BJ (cell line): ENCODE measurements around the gene NINL. TPM values are rescaled to one million over a fixed set of nuclear protein-coding genes. Genes with fewer than 3 reads are reported as not detected.

Source experiments
- CTCF ChIA-PET: fragments of 350-600 bp; formaldehyde crosslinking; extraction: SDS; loops from one replicate; lab custom pipeline; 2021; ENCODE audit warnings: antibody characterized with exemption, inconsistent platforms; lab: Yijun Ruan, JAX
- POLR2A ChIA-PET: fragments of 300-600 bp; sonication (Branson Sonifier 250); formaldehyde crosslinking; extraction: SDS; loops from one replicate; lab custom pipeline; 2021; ENCODE audit warnings: antibody characterized with exemption; lab: Charles Lee
- DNase-seq: peaks from one replicate; pipeline ENCODE4 v3.0.0-alpha.2; 2011; ENCODE audit warnings: low read depth
- H3K27me3 ChIP-seq: 2 replicates; pipeline ENCODE4 v1.6.0; 2011; ENCODE audit warnings: low read length; ENCODE audit not compliant: control insufficient read depth, insufficient read depth
- H3K36me3 ChIP-seq: 2 replicates; pipeline ENCODE4 v1.5.1; 2011; ENCODE audit warnings: low read length; ENCODE audit not compliant: control insufficient read depth, insufficient read depth
- H3K4me3 ChIP-seq: 2 replicates; pipeline ENCODE4 v1.5.1; 2011; ENCODE audit warnings: low read depth, mild to moderate bottlenecking, control low read depth, low read length
- CTCF ChIP-seq: IDR thresholded peaks from 2 replicates; pipeline ENCODE4 v1.5.1; 2011; ENCODE audit warnings: low read depth, mild to moderate bottlenecking, control low read depth, inconsistent platforms, low read length, moderate library complexity; ENCODE audit not compliant: insufficient read depth
- polyA plus RNA-seq: library from polyadenylated mRNA; depleted of rRNA; stranded (reverse); fragments of >200 nt; gene quantifications from 2 replicates; pipeline ENCODE4 v1.2.3, GENCODE V29; 2011

Gene NINL
- polyA plus RNA-seq, 1 experiment: 6.2 TPM

GRCh38 chr20:25437153-25437581 is 148.2 kb downstream of the NINL start:
- no peak for TF ChIP-seq CTCF
- Histone ChIP-seq H3K27me3 (no peaks in the 10 kb centered on the region), H3K4me3 (no peak overlapping the region), H3K36me3 (no peaks in the 10 kb centered on the region)
- POLR2A ChIA-PET: interaction anchor here (0.5 kb wide), 1 partner anchor 118 kb away, joined by 3 read pairs; no protein-coding TSS in a partner anchor
- CTCF ChIA-PET: interaction anchor here (1.0 kb wide), 1 partner anchor 13 kb away, joined by 3 read pairs; no protein-coding TSS in a partner anchor
- DNase-seq: peak; percentile 20

- Histone ChIP-seq H3K4me3 (no peak overlapping the region), H3K27me3 (no peaks in the 10 kb centered on the region), H3K36me3 (no peaks in the 10 kb centered on the region)
- CTCF ChIA-PET: no interaction called here
- POLR2A ChIA-PET: no interaction called here
- DNase-seq: no peak
- TF ChIP-seq CTCF: no peak
Observed at GRCh38 chr20:25424536-25424935, 160.8 kb downstream of the NINL start.

- POLR2A ChIA-PET: no interaction called here
- CTCF ChIA-PET: no interaction called here
- H3K36me3 ChIP-seq: no peaks in the 10 kb centered on the region
Observed at GRCh38 chr20:25422032-25422431, 163.3 kb downstream of the NINL start.

GRCh38 chr20:25421102-25421501 is 164.2 kb downstream of the NINL start:
- H3K36me3 ChIP-seq: no peaks in the 10 kb centered on the region
- TF ChIP-seq CTCF: no peak
- ChIA-PET POLR2A (interaction anchor here (0.6 kb wide), 1 partner anchor 79 kb away, joined by 3 read pairs; no protein-coding TSS in a partner anchor), CTCF (interaction anchor here (1.2 kb wide), 1 partner anchor 22 kb away, joined by 4 read pairs; no protein-coding TSS in a partner anchor)
- DNase-seq: peak; percentile 40
- H3K27me3 ChIP-seq: no peaks in the 10 kb centered on the region
- H3K4me3 ChIP-seq: no peak overlapping the region

More at GRCh38 chr20:25422032-25422431, 163.3 kb downstream of the NINL start:
- no peak for TF ChIP-seq CTCF
- Histone ChIP-seq H3K27me3 (no peaks in the 10 kb centered on the region), H3K4me3 (no peak overlapping the region)
- no peak for DNase-seq

GRCh38 chr20:25418776-25419175 is 166.6 kb downstream of the NINL start:
- ChIA-PET CTCF (interaction anchor here (1.0 kb wide), 1 partner anchor 10 kb away, joined by 4 read pairs; no protein-coding TSS in a partner anchor), POLR2A (no interaction called here)
- no peak overlapping the region for H3K4me3 ChIP-seq
- H3K27me3 ChIP-seq: no peaks in the 10 kb centered on the region
- DNase-seq: no peak
- H3K36me3 ChIP-seq: no peaks in the 10 kb centered on the region
- TF ChIP-seq CTCF: no peak
